GM18507 (cell line): ENCODE measurements around the gene TRA2A.
"Not testable (repeated sequence)": the region's sequence is repeated elsewhere in the genome, so short reads cannot be mapped to it uniquely, and the experiment has no call there.

ENCODE experiments used
- DNase-seq: peaks from one replicate; pipeline ENCODE4 v3.0.0; 2011; ENCODE audit warnings: low read depth; ENCODE audit not compliant: insufficient read length; ENCODE audit errors: extremely low spot score
- FAIRE-seq: peaks from 2 replicates; lab custom pipeline; 2011; peaks lifted over from hg19 to GRCh38; lab: Jason Lieb, UNC

Gene TRA2A

DNA sequence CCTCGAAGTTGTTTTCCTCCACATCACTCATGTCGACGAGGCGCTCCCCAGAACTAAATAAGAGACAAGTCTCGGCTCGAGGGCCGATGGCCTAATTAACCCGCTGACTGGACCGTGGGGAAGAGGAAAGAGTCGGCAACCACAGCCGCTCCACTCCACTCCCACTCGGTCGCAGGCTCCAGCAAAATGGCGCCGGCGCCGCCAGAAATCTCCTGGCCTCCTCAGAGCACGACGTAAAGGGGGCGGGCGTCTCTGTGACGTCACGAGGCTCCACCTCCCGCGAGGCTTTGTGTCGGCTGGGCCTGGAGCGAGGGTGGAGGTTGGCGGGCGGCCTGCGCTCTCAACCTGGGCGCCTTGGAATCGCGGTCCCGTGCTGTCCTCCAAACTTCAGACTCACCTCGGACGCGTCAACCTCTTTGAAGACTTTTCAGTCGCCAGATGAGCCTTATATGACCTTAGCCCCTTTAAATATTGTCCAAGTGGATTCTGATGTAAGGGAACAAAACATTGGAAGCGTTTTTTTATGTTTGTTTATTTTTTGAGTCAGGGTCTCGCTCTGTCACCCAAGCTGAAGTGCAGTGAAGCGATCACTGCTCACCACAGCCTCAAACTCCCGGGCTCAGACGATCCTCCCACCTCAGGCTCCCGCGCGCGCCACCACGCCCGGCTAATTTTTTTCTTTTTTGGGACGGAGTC lies at the start of gene TRA2A:
Gene TRA2A, minus strand, starts transcription at position 188 of the 696 bp plus-strand sequence. Its CDS starts 157 bp downstream, at position 31.
- DNase-seq (peak; percentile 92), FAIRE-seq (peak; percentile 95)

GRCh38 chr7:23570592-23571200 lies 38.9 kb upstream of the TRA2A start:
- FAIRE-seq: peak; percentile 94
- peak; percentile 52 for DNase-seq

- FAIRE-seq (no peak), DNase-seq (no peak)
Observed at GRCh38 chr7:23558303-23558702, 26.5 kb upstream of the TRA2A start.

- DNase-seq: no peak
- FAIRE-seq: no peak
Observed at GRCh38 chr7:23547662-23548061, 15.9 kb upstream of the TRA2A start.

DNA sequence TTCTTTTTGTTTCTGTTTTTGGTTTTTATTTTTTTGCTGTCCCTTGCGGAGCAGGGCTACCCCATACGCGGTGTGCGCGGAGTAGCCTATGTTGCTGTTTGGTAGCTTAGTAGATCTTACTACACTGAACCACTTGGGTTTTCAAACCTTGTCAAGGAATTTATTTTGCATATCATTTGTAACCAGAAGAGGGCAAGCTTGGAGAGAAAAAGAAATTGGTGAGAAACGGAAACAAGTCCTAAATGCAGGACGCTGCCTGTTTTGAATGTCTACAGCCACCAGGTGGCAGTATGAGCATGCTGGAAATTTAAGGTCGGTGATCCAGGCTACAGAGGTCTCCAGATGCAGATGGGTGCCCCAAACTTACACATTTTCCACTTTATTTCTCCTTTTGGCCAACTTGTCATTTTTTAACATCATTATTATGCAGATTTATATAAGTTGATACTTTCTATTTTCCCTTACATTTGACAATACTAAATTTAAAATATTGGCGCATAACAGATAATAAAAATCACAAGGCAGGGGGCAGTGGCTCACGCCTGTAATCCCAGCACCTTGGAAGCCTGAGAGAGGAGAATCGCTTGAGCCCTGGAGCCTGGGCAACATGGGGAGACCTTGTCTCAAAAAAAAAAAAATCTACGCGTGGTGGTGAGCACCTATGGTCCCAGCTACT lies 15.3 kb upstream of the TRA2A start:
- peak; percentile 95 for FAIRE-seq

GRCh38 chr7:23545493-23545892 lies 13.7 kb upstream of the TRA2A start:
- FAIRE-seq (no peak), DNase-seq (no peak)

More for the DNA sequence above, 15.3 kb upstream of the TRA2A start:
- peak; percentile 61 for DNase-seq

DNA sequence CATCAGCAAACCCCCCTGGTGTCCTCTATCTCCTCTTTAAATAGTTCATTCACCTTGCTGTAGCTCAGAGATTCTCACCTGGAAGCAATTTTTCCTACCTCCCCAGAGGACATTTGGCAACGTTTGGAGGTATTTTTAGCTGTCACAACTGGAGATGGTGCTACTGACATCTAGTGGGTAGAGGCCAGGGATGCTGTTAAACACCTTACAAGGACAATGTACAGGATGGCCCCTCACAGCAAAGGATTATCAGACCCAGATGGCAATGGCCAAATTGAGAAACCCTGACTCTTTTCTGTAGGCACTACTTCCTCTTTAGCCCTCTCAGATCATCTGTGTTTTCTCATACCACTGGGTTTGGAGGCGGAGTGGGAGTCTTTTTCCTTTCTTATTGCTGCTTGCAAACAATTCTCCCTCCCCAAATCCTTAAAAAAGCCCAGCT lies 13.2 kb upstream of the TRA2A start:
- FAIRE-seq: peak; percentile 88
- DNase-seq: no peak

GRCh38 chr7:23542752-23543151 lies 11.0 kb upstream of the TRA2A start:
- no peak for FAIRE-seq
- DNase-seq: no peak

DNA sequence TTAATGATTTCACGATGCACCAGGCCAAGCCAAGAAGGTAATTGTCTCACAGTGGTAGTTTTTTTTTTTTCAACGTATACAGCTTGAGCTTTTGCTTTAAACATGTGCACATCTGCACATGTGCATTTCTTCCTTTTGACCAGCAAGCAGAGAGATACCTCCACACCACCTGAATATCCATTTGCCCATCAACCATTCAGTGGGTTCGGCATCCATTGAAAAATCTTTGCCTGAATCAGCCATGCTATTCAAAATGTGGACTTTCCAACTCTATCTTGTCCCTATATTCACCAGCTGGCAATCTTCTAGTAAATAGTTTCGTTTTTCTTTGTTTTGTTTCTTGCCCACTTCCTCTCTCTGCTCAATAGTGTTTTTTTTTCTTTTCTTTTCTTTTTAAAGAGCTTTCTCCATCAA lies 7.7 kb upstream of the TRA2A start:
- peak; percentile 77 for FAIRE-seq
- no peak for DNase-seq

DNA sequence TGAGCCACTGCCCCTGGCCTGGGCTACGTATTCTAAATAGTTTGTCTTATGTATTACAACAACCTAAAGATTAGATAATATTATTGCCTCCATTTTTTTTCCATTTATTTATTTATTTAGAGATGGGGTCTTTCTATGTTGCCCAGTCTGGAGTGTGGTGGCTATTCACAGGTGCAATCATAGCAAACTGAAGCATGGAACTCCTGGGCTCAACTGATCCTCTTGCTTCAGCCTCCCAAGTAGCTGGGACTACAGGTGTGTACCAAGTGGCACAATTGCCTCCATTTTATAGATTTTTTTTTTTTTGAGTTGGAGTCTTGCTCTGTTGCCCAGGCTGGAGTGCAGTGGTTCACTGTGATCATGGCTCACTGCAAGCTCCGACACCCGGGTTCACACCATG lies 6.5 kb upstream of the TRA2A start:
- FAIRE-seq (no peak), DNase-seq (no peak)

DNA sequence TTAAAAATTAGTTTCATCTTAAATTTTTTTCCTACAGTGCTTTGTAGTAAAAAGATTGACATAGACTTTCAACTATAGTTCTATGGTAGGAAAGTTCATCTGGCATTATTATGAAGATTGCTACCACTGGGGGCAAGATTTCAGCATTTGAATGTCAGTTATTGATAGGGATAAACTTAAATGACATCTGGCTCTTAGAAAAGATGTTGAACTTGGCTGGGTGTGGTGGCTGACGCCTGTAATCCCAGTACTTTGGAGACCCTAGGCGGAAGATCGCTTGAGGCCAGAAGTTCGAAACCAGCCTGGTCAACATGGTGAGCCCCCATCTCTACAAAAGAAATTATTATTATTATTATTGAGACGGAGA lies 1.4 kb upstream of the TRA2A start:
- FAIRE-seq: no peak
- DNase-seq: no peak

GRCh38 chr7:23532490-23533237 lies 883 bp upstream of the TRA2A start:
- DNase-seq: no peak
- no peak for FAIRE-seq

- DNase-seq: peak; percentile 4
- peak; percentile 73 for FAIRE-seq
Observed at GRCh38 chr7:23531050-23531793, 559 bp downstream of the TRA2A start.

GRCh38 chr7:23530405-23530804 lies 1.4 kb downstream of the TRA2A start:
- DNase-seq (peak; percentile 32), FAIRE-seq (peak; percentile 71)

GRCh38 chr7:23529262-23529859 lies 2.4 kb downstream of the TRA2A start:
- DNase-seq: no peak
- no peak for FAIRE-seq

DNA sequence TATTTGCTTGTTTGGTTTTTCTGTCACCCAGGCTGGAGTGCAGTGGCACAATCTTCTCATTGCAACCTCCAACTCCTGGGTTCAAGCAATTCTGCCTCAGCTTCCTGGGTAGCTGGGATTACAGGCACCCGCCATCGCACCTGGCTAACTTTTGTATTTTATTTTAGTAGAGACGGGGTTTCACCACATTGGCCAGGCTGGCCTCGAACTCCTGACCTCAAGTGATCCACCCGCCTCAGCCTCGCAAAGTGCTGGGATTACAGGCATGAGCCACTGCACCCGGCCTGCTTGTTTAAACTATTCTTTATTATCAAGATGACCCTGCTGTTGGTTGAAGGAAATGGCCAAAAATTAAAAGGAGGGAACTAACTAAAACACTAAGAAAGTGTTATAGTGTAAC lies 6.2 kb downstream of the TRA2A start:
- DNase-seq, FAIRE-seq: not testable (repeated sequence)

- DNase-seq (no peak), FAIRE-seq (no peak)
Observed at GRCh38 chr7:23524473-23524872, 7.3 kb downstream of the TRA2A start.

GRCh38 chr7:23523486-23524075 lies 8.2 kb downstream of the TRA2A start:
- DNase-seq (no peak), FAIRE-seq (no peak)

GRCh38 chr7:23520582-23520981 lies 11.2 kb downstream of the TRA2A start:
- DNase-seq: no peak
- no peak for FAIRE-seq
